GM20431 (cell line): Measurements from ENCODE around the gene TRAPPC13.
"Not testable (repeated sequence)": the region's sequence is repeated elsewhere in the genome, so short reads cannot be mapped to it uniquely, and the experiment has no call there.

Experiments
- in situ Hi-C: fragments of 300-500 bp; cut with MseI, MboI; formaldehyde crosslinking; loops from one replicate; pipeline ENCODE4 v1.15.0; 2020; ENCODE audit warnings: low sequenced_read_pairs; ENCODE audit not compliant: unreplicated experiment

The TRAPPC13 gene

DNA sequence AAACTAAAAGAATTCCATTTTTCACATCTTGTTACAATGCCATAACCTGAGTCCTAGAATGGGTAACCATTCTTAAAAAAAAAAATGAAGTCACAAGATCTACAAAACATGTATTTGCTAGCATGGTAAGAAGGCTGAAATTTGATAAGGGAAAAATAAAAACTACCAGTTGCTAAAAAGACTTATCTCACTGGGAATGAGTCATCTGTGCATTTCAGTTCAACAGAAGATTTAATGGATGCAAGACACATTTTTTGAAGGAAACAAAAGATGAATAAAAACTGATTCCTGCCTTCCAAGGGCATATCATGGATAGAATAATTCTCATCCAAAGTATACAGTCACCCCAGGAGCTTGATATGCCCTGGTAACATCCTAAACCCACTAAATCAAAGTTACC, 49.9 kb downstream of the TRAPPC13 start:
- in situ Hi-C loops: no loop called here

DNA sequence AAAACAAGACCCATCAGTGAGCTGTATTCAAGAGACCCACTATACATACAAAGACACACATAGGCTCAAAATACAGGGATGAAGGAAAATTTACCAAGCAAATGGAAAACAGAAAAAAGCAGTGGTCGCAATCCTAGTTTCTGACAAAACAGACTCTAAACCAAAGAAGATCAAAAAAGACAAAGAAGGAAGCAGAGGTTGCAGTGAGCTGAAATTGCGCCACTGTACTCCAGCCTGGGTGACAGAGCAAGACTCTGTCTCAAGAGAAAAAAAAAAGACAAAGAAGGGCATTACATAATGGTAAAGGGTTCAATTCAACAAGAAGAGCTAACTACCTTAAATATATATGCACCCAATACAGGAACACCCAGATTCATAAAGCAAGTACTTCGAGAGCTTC, 51.2 kb downstream of the TRAPPC13 start:
- in situ Hi-C loops: not testable (repeated sequence)

DNA sequence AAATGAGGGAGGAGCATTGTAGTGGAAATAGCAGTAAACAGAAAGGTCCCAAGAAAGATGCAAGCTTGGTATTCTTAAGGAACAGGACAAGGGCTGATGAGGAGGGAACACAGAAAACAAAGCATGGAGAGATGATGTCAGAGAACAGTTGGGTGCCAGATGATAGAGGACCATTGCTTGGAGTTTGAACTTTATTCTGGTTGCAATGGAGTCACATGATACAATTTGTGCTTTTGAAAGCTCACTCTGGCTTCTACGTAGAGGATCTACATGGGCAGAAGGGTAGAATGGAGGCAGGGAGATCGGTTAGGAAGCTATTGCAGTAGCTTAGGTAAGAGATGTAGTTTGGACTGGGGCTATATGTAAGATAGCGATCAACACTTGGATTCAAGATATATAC, 57.3 kb downstream of the TRAPPC13 start:
- in situ Hi-C loops: no loop called here

DNA sequence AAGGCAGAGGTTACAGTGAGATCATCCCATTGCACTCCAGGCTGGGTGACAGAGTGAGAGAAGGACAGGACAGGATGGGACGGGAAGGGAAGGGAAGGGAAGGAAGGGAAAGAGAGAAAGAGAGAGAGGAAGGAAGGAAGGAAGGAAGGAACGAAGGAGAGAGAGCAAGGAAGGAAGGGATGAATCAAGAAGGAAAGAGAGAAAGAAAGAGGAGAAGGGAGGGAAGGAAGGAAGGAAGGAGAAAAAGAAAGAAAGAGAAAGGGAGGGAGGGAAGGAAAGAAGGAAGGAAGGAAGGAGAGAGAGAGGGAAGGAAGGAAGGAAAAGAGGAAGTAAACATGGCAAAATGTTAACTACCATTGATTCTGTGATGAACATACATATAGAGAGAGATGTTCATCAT, 68.3 kb downstream of the TRAPPC13 start:
- in situ Hi-C loops: no loop called here

DNA sequence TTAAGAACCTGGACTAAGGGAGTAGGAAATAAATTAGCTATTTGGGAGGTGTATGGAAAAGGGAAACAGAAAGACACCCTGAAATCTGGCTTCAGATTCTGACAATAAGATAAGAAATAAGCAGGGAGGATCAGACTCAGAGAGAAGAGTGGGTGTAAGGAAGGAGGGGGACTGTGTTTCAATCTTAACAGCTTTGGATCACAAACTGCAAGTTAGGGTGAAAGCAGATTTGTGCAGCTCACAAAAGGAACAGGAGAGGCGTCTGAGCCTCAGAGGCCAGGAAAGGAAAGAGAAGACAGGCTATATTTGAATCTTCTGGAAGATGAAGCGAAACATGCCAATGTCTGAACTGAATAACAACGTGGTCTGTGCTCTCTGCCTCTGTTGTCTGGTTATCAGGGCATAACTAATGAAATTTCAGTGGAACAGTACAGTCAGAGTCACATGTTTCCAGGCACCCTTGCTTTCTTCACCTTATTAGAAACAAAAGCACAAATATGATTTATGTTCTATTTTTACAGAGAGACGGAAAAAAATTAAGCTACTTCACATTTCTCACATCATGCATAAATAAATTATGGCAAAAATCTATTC, 70.4 kb downstream of the TRAPPC13 start:
- in situ Hi-C loops: no loop called here

DNA sequence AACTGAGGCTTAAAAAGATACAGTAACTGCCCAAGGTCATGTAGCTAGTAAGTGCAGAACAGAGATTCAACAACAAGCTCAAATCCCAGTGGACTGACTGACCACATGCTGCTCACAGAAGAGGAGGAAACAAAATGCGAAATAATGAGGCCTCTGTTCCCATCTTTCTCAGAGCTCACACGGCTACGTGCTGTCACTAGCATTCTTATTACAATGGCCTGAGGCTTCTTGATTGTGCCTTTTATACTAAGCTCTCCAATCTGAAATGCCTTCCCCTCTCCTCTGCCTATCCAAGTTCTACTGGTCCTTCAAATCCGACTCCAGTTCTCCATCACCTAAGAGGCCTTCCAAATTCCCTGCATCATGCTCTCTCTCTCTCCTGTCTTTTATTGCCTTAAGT, 71.1 kb downstream of the TRAPPC13 start:
- in situ Hi-C loops: no loop called here

DNA sequence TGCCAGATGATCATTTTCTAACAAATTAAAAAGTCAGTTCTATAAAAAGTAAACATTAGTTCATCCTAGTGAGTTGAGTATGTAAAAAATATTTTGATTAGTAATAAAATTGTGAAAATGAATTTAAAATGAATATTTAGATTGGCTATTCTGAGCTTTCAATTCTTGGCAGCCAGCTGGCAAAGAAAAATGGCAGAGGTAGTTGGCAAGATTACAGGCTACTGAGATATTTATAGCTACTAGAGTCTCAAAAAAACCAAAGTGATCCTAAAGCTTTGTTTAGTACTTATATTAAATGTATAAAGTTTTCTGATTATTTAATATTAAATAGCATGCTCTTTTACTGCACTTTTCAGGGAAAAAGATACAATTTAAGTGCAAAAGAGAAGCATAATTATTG, 72.1 kb downstream of the TRAPPC13 start:
- in situ Hi-C loops: no loop called here

DNA sequence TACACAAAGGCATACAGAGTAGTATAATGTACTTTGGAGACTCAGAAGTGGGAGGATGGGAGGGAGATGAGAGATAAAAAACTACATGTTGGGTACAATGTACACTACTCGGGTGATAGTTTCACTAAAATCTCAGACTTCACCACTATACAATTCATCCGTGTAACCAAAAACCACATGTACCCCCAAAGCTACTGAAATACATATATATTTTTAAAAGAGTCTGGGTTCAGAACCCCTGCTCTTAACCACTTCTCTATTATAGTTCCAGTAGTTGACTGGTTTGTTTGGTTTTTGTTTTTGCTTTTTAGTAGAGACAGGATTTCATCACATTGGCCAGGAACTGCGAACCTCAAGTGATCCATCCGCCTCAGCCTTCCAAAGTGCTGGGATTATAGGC, 74.5 kb downstream of the TRAPPC13 start:
- in situ Hi-C loops: no loop called here

DNA sequence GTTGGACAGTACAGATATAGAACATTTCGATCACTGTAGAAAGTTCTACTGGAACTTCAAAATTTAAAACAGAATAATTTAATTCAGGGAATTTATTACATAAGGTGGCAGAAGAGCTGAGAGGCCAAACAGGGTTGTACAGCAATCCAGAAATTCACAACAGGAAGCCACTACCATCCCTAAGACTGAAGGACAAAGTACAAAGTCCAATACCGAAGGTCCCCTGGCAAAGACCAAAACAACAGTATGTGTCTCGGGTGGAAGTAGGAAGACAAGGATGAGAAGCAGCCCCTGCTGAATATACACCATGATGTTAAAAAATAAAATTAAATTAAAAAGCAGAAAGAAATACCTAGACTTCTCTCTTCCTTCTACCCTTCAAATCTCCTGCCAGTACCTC, 77.2 kb downstream of the TRAPPC13 start:
- in situ Hi-C loops: no loop called here

DNA sequence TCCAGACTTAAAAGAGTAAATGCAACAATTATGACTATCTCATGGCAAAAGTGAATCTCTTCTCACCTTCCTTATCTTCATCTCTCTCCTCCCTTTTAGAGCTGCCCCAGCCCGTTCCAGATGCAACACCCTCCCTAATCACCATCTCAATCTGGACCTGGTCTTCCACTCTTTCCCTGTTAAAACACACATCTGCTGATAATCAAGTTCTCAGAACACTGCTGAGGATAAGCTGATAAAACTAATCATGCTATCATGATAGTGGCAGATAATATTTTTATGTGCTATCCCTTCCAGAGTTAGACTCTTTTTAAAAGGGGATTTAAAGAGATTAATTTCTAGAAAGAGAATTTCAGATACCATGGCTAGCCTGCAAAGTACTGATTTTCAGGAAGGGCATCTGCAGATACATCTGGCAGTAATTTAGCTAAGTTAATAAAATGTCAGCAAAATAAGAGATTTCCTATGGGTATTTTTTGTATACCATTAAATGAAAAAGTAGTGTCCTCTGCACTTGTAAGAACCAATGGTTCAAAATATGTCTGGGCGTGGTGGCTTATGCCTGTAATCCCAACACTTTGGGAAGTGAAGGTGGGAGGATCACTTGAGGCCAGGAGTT, 79.9 kb downstream of the TRAPPC13 start:
- in situ Hi-C loops: no loop called here

DNA sequence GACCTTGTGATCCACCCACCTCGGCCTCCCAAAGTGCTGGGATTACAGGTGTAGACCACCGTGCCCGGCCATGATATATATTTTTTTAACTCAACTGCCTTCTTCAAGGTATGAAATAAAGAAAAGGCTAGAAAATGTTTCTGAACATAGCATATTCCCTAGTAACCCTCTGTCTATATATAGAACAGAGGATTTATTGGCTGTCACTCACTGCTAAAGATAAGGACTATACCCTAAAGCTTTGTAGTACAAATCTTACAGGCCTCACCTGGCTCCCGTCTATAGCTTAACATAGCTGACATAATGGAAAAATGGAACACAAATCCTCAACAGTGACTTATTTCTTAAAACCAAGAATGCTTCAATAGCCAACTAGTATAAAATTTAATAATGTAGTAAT, 82.8 kb downstream of the TRAPPC13 start:
- in situ Hi-C loops: no loop called here

DNA sequence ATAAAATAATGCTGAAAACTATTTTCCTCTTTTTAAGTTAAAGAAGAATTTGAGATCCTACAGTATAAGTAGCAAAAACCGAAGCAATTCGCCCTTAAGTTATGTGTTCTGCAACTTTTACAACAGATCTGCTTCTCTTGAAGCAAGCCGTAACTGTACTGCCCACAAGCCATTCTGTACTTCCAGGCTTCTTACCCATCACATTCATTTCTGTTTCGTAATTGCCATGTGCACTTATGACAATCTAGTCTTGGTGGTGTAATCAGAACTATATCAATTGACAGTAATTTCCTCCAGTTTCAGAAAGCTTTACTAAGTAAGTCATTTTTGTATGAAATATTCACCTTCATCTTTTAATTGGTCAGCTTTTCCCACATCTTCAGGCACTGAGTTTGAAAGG, 83.3 kb downstream of the TRAPPC13 start:
- in situ Hi-C loops: no loop called here
